OCI-LY1 (cell line): Measurements from ENCODE around the gene DNAAF8.

ENCODE experiments used
- H2AFZ ChIP-seq: fragments of 200-600 bp; sonication (generic), shearing (Covaris generic); 2 replicates; pipeline ENCODE4 v1.6.0; 2014; ENCODE audit warnings: antibody characterized with exemption, mild to moderate bottlenecking, low read length
- H3F3A ChIP-seq: fragments of 200-600 bp; sonication (generic), shearing (Covaris generic); 2 replicates; pipeline ENCODE4 v1.6.0; 2014; ENCODE audit warnings: mild to moderate bottlenecking, antibody characterized with exemption, low read length, moderate library complexity; ENCODE audit not compliant: insufficient read depth
- H3K27ac ChIP-seq: fragments of 200-600 bp; sonication (generic); 2 replicates; pipeline ENCODE4 v1.5.1; 2014; ENCODE audit warnings: low read length, mixed run types, mild to moderate bottlenecking, low read depth; ENCODE audit not compliant: poor library complexity, severe bottlenecking
- H3K27me3 ChIP-seq: fragments of 200-600 bp; sonication (generic); 2 replicates; pipeline ENCODE4 v1.6.0; 2014; ENCODE audit warnings: antibody characterized with exemption, mild to moderate bottlenecking, low read length, moderate library complexity; ENCODE audit not compliant: insufficient read depth
- H3K36me3 ChIP-seq: fragments of 200-600 bp; sonication (generic); 2 replicates; pipeline ENCODE4 v1.6.1; 2014; ENCODE audit warnings: mild to moderate bottlenecking, antibody characterized with exemption, low read length, moderate library complexity, mixed read lengths; ENCODE audit not compliant: insufficient read depth
- H3K4me1 ChIP-seq: fragments of 200-600 bp; sonication (generic); 2 replicates; pipeline ENCODE4 v1.5.1; 2014; ENCODE audit warnings: mild to moderate bottlenecking, low read length, moderate library complexity; ENCODE audit not compliant: insufficient read depth, severe bottlenecking
- H3K4me2 ChIP-seq: fragments of 200-600 bp; sonication (generic), shearing (Covaris generic); 2 replicates; pipeline ENCODE4 v1.6.1; 2014; ENCODE audit warnings: low read length
- H3K4me3 ChIP-seq: fragments of 200-600 bp; sonication (generic); 2 replicates; pipeline ENCODE4 v1.5.1; 2014; ENCODE audit warnings: low read length, low read depth, mild to moderate bottlenecking, mixed read lengths; ENCODE audit not compliant: poor library complexity, severe bottlenecking
- H3K79me2 ChIP-seq: fragments of 200-600 bp; shearing (Covaris generic); 2 replicates; pipeline ENCODE4 v1.6.1; 2016; ENCODE audit warnings: mixed run types, low read length, mixed read lengths; ENCODE audit not compliant: insufficient read depth
- H3K9ac ChIP-seq: fragments of 200-600 bp; sonication (generic), shearing (Covaris generic); 2 replicates; pipeline ENCODE4 v1.6.1; 2014; ENCODE audit warnings: mild to moderate bottlenecking, low read length, mixed read lengths
- H3K9me2 ChIP-seq: fragments of 200-600 bp; sonication (generic), shearing (Covaris generic); 2 replicates; pipeline ENCODE4 v1.6.1; 2014; ENCODE audit warnings: low read depth, mild to moderate bottlenecking, low read length, mixed read lengths
- H3K9me3 ChIP-seq: fragments of 200-600 bp; shearing (Covaris generic); 2 replicates; pipeline ENCODE4 v1.6.1; 2014; ENCODE audit warnings: low read length, mixed read lengths
- H4K20me1 ChIP-seq: fragments of 200-600 bp; sonication (generic), shearing (Covaris generic); 2 replicates; pipeline ENCODE4 v1.6.0; 2016; ENCODE audit warnings: mild to moderate bottlenecking, low read length; ENCODE audit not compliant: insufficient read depth
- CTCF ChIP-seq: fragments of 200-600 bp; sonication (generic), shearing (Covaris generic); IDR thresholded peaks from 2 replicates; pipeline ENCODE4 v1.5.1; 2017; ENCODE audit warnings: mild to moderate bottlenecking, antibody characterized with exemption, low read length, moderate library complexity, mixed read lengths
- EZH2 ChIP-seq: fragments of 200-600 bp; sonication (generic), shearing (Covaris generic); IDR thresholded peaks from 2 replicates; pipeline ENCODE4 v1.8.0; 2017; ENCODE audit warnings: borderline replicate concordance, mixed run types, mild to moderate bottlenecking, antibody characterized with exemption, low read length, moderate library complexity, mixed read lengths

DNAAF8 gene

GRCh38 chr16:4788489-4788889 lies 54.2 kb downstream of the DNAAF8 start:
- Histone ChIP-seq H3K9me3 (no peaks in the 10 kb centered on the region), H3K9me2 (no peaks in the 10 kb centered on the region), H3K27ac (no peak overlapping the region), H3K4me1 (peaks cover 3% of the 10 kb centered on the region), H3K79me2 (no peaks in the 10 kb centered on the region), H4K20me1 (no peaks in the 10 kb centered on the region), H3F3A (no peaks in the 10 kb centered on the region), H3K36me3 (no peaks in the 10 kb centered on the region), H3K4me3 (no peak overlapping the region), H2AFZ (no peak overlapping the region), H3K27me3 (no peaks in the 10 kb centered on the region; the same call in 1 of the 2 replicates), H3K9ac (no peak overlapping the region), H3K4me2 (no peak overlapping the region)
- TF ChIP-seq EZH2: no peak
- no peak for TF ChIP-seq CTCF

GRCh38 chr16:4788910-4789309 lies 54.6 kb downstream of the DNAAF8 start:
- Histone ChIP-seq H3K9ac (no peak overlapping the region), H2AFZ (no peak overlapping the region), H3K36me3 (no peaks in the 10 kb centered on the region), H3K9me3 (no peaks in the 10 kb centered on the region), H3K4me1 (peaks cover 3% of the 10 kb centered on the region), H3K4me3 (no peak overlapping the region), H3K27me3 (no peaks in the 10 kb centered on the region; the same call in 1 of the 2 replicates), H3K4me2 (no peak overlapping the region), H4K20me1 (no peaks in the 10 kb centered on the region), H3F3A (no peaks in the 10 kb centered on the region), H3K79me2 (no peaks in the 10 kb centered on the region), H3K9me2 (no peaks in the 10 kb centered on the region), H3K27ac (no peak overlapping the region)
- TF ChIP-seq EZH2 (no peak), CTCF (no peak)

GRCh38 chr16:4790261-4790660 lies 55.9 kb downstream of the DNAAF8 start:
- Histone ChIP-seq H3K9me3 (no peaks in the 10 kb centered on the region), H3K27ac (no peak overlapping the region), H3K27me3 (no peaks in the 10 kb centered on the region; the same call in 1 of the 2 replicates), H3K36me3 (no peaks in the 10 kb centered on the region), H3F3A (no peaks in the 10 kb centered on the region), H3K9ac (no peak overlapping the region), H4K20me1 (no peaks in the 10 kb centered on the region), H3K4me2 (no peak overlapping the region), H3K4me1 (peaks cover 3% of the 10 kb centered on the region), H3K4me3 (no peak overlapping the region), H3K79me2 (no peaks in the 10 kb centered on the region), H3K9me2 (no peaks in the 10 kb centered on the region), H2AFZ (no peak overlapping the region)
- no peak for TF ChIP-seq CTCF
- TF ChIP-seq EZH2: no peak
